ENCODE measurements around the gene AKR7A2. TPM values are rescaled to one million over a fixed set of nuclear protein-coding genes. Genes with fewer than 3 reads are reported as not detected.
"Not testable (repeated sequence)": the region's sequence is repeated elsewhere in the genome, so short reads cannot be mapped to it uniquely, and the experiment has no call there.

The AKR7A2 gene
- polyA plus RNA-seq, 3 donors, result 19.5 to 117 (median 89.3) TPM

DNA sequence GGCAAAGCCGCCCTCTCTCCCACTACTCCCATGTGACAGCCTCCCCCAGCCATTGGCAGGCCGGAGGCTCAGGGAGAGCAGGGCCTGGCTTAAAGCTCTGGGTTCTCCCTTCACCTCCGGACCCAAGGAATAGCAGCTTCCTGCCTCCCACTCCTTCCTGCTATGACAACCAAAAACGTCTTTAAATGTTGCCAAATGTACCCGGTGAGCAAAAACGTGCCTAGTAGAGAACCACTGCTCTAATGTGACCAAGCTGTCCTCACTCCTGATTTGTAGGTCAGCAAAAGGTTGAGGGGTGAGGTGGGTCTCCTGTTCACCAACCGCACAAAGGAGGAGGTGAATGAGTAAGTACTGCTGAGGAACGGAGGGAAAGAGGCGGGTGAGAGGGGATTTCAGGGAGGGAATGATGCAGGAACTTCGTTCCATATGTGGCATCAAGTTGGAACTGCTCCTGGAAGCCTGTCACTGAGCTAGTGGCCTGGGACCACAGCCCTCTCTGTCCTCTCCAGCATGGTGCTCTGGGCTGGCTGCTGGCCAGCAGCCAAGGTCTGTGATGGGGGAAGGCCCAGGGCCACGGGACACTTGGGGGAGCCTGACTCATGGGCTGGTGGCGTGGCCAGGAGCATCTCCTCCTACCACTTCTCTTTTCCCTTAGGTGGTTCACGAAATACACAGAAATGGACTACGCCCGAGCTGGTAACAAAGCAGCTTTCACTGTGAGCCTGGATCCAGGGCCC is 54.6 kb downstream of the AKR7A2 start:
- H3K4me1 ChIP-seq (ENCODE audit: control insufficient read depth in 1 of 2, insufficient read depth in 2 of 2, low read length in 2 of 2), result peaks cover 6 to 12% of the 10 kb centered on the region in 2 donors
- H3K9ac ChIP-seq (ENCODE audit: insufficient read depth, low read length, poor library complexity, severe bottlenecking), result no peak overlapping the region
- peak overlapping the region in 2 of 7 donors; percentile 52 to 76 for H3K27ac Mint-ChIP-seq
- peaks cover 48 to 65% of the 10 kb centered on the region in 2 donors for H3K36me3 ChIP-seq (replicated peaks in 1 of 2; ENCODE audit: control insufficient read depth in 1 of 2, insufficient read depth in 2 of 2, low read length in 2 of 2)
- peaks cover 24% of the 10 kb centered on the region for H3K79me2 ChIP-seq (ENCODE audit: insufficient read depth, low read length)
- H2AFZ ChIP-seq (ENCODE audit: insufficient read depth, low read depth, low read length, poor library complexity, severe bottlenecking), result no peak overlapping the region
- WGBS (ENCODE audit: insufficient coverage), result 76% methylated on average over 11 of the region's 15 CpGs
- H3K4me1 Mint-ChIP-seq, result peaks cover 13% of the 10 kb centered on the region
- intact Hi-C loops (cut with micrococcal nuclease), result no loop called here
- no peak for DNase-seq
- H3K4me3 ChIP-seq (replicated peaks in 1 of 3; ENCODE audit: low read depth in 2 of 3, low read length in 3 of 3), result no peak overlapping the region
- H3K9me3 Mint-ChIP-seq, result no peaks in the 10 kb centered on the region
- TF ChIP-seq, protein P1, sequence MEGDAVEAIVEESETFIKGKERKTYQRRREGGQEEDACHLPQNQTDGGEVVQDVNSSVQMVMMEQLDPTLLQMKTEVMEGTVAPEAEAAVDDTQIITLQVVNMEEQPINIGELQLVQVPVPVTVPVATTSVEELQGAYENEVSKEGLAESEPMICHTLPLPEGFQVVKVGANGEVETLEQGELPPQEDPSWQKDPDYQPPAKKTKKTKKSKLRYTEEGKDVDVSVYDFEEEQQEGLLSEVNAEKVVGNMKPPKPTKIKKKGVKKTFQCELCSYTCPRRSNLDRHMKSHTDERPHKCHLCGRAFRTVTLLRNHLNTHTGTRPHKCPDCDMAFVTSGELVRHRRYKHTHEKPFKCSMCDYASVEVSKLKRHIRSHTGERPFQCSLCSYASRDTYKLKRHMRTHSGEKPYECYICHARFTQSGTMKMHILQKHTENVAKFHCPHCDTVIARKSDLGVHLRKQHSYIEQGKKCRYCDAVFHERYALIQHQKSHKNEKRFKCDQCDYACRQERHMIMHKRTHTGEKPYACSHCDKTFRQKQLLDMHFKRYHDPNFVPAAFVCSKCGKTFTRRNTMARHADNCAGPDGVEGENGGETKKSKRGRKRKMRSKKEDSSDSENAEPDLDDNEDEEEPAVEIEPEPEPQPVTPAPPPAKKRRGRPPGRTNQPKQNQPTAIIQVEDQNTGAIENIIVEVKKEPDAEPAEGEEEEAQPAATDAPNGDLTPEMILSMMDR (IDR thresholded peaks at IDR 0.05), result no peak
- no peak overlapping the region for H3K27ac ChIP-seq (ENCODE audit: low read depth in 1 of 2, low read length in 2 of 2)
- peaks cover 48 to 61% of the 10 kb centered on the region in 2 donors for H3K36me3 Mint-ChIP-seq
- no peaks in the 10 kb centered on the region for H3K27me3 ChIP-seq (ENCODE audit: control insufficient read depth in 2 of 2, insufficient read depth in 2 of 2, low read length in 2 of 2)
- no peak overlapping the region for H3K4me2 ChIP-seq (replicated peaks; ENCODE audit: extremely low read depth, low read length, poor library complexity, severe bottlenecking)
- peaks cover 0 to 2% (median 0%) of the 10 kb centered on the region in 3 donors for H3K27me3 Mint-ChIP-seq (ENCODE audit: low read depth in 3 of 3)
- H3K9me3 ChIP-seq (replicated peaks in 1 of 2; ENCODE audit: control insufficient read depth in 1 of 2, insufficient read depth in 1 of 2, low read length in 2 of 2), result no peaks in the 10 kb centered on the region
- no peak overlapping the region for H3K4me3 Mint-ChIP-seq
- no peaks in the 10 kb centered on the region for H4K20me1 ChIP-seq (ENCODE audit: insufficient read depth, low read length)

DNA sequence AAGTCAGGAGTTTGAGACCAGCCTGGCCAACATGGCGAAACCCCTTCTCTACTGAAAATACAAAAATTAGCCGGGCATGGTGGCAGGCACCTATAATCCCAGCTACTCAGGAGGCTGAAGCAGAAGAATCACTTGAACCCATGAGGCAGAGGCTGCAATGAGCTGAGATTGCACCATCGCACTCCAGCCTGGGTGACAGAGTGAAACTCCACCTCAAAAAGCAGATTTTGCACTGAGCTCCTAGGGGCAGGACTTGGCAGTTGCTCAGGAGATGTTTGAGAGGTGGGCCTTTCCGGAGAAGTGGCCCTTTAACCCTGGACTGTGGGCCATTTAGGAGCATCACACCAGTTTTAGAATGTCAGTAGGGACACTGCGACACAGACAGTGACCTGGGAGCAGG is 55.6 kb downstream of the AKR7A2 start:
- H3K4me1 Mint-ChIP-seq, result peaks cover 19% of the 10 kb centered on the region
- H3K4me1 ChIP-seq (ENCODE audit: control insufficient read depth in 1 of 2, insufficient read depth in 2 of 2, low read length in 2 of 2), result peaks cover 12 to 21% of the 10 kb centered on the region in 2 donors
- H3K27me3 Mint-ChIP-seq (ENCODE audit: low read depth in 3 of 3); H3K9me3 Mint-ChIP-seq; H3K9me3 ChIP-seq (replicated peaks in 1 of 2; ENCODE audit: control insufficient read depth in 1 of 2, insufficient read depth in 1 of 2, low read length in 2 of 2); H3K9ac ChIP-seq (ENCODE audit: insufficient read depth, low read length, poor library complexity, severe bottlenecking); H3K27ac ChIP-seq (ENCODE audit: low read depth in 1 of 2, low read length in 2 of 2); DNase-seq; H4K20me1 ChIP-seq (ENCODE audit: insufficient read depth, low read length); intact Hi-C loops (cut with micrococcal nuclease); H3K27me3 ChIP-seq (ENCODE audit: control insufficient read depth in 2 of 2, insufficient read depth in 2 of 2, low read length in 2 of 2); H3K4me2 ChIP-seq (replicated peaks; ENCODE audit: extremely low read depth, low read length, poor library complexity, severe bottlenecking); H2AFZ ChIP-seq (ENCODE audit: insufficient read depth, low read depth, low read length, poor library complexity, severe bottlenecking); H3K4me3 Mint-ChIP-seq; H3K4me3 ChIP-seq (replicated peaks in 1 of 3; ENCODE audit: low read depth in 2 of 3, low read length in 3 of 3): not testable (repeated sequence)
- peak overlapping the region in 1 of 7 donors; percentile 59 for H3K27ac Mint-ChIP-seq
- peaks cover 48 to 65% of the 10 kb centered on the region in 2 donors for H3K36me3 ChIP-seq (replicated peaks in 1 of 2; ENCODE audit: control insufficient read depth in 1 of 2, insufficient read depth in 2 of 2, low read length in 2 of 2)
- peaks cover 48 to 61% of the 10 kb centered on the region in 2 donors for H3K36me3 Mint-ChIP-seq
- peaks cover 33% of the 10 kb centered on the region for H3K79me2 ChIP-seq (ENCODE audit: insufficient read depth, low read length)
- WGBS (ENCODE audit: insufficient coverage), result 100% methylated on average over 3 of the region's 5 CpGs
